ENCODE results near the gene BNC2.

DNA sequence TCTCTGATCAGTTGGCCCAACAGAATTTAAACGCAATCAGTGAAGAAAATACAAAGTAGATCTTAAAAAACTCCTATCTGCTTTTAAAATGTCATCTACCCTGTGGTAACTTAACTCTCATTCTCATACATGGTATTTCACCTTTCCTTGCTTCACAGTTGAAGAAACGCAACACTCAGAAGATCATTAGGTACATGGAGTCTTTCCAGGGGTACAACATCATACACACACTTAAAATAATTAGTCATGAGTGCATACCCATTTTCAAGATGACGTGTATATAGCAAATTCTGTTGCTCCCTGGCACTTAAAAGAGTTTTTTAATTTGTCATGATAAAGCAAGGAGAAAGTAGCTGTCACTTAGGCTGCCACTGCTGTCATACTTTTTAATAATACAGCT is 259.9 kb downstream of the BNC2 start:
- no peak for TF ChIP-seq RAD21 (IDR thresholded peaks at IDR 0.05; ENCODE audit: low read depth)
- no peak for TF ChIP-seq TCF12 (IDR thresholded peaks at IDR 0.05; ENCODE audit: low read depth)
- no peak for TF ChIP-seq TAF1 (IDR thresholded peaks at IDR 0.05; ENCODE audit: low read depth)

Measured in Ishikawa (cell line).